Ishikawa (cell line): ENCODE measurements around the gene TSHB.

Source experiments
- CEBPB ChIP-seq: IDR thresholded peaks from 2 replicates; pipeline ENCODE4 v1.6.1; 2012
- CREB1 ChIP-seq: IDR thresholded peaks from 2 replicates; pipeline ENCODE4 v1.6.1; 2012; ENCODE audit warnings: low read depth
- EGR1 ChIP-seq: IDR thresholded peaks from 2 replicates; pipeline ENCODE4 v1.6.1; 2012
- EP300 ChIP-seq: IDR thresholded peaks from 2 replicates; pipeline ENCODE4 v1.6.1; 2012; ENCODE audit warnings: borderline replicate concordance
- FOXM1 ChIP-seq: IDR thresholded peaks from 2 replicates; pipeline ENCODE4 v1.6.1; 2012; ENCODE audit warnings: low read depth, borderline replicate concordance
- MAX ChIP-seq: IDR thresholded peaks from 2 replicates; pipeline ENCODE4 v1.6.1; 2012
- NFIC ChIP-seq: IDR thresholded peaks from 2 replicates; pipeline ENCODE4 v1.6.1; 2012
- RAD21 ChIP-seq: IDR thresholded peaks from 2 replicates; pipeline ENCODE4 v1.6.1; 2012; ENCODE audit warnings: low read depth
- REST ChIP-seq: IDR thresholded peaks from 2 replicates; pipeline ENCODE4 v1.6.1; 2012; ENCODE audit warnings: low read depth, mild to moderate bottlenecking
- TAF1 ChIP-seq: IDR thresholded peaks from 2 replicates; pipeline ENCODE4 v1.6.1; 2012; ENCODE audit warnings: low read depth, mild to moderate bottlenecking
- TCF12 ChIP-seq: IDR thresholded peaks from 2 replicates; pipeline ENCODE4 v1.6.1; 2012; ENCODE audit warnings: low read depth
- TEAD4 ChIP-seq: IDR thresholded peaks from 2 replicates; pipeline ENCODE4 v1.6.1; 2012
- USF1 ChIP-seq: IDR thresholded peaks from 2 replicates; pipeline ENCODE4 v1.6.1; 2012
- YY1 ChIP-seq: IDR thresholded peaks from 2 replicates; pipeline ENCODE4 v1.6.1; 2012; ENCODE audit warnings: low read depth
- ZBTB7A ChIP-seq: IDR thresholded peaks from 2 replicates; pipeline ENCODE4 v1.6.1; 2012; ENCODE audit warnings: low read depth

Gene TSHB

GRCh38 chr1:115071012-115071664, 41.5 kb downstream of the TSHB start:
- TF ChIP-seq EP300: no peak
- TF ChIP-seq MAX: no peak
- TF ChIP-seq FOXM1: no peak
- no peak for TF ChIP-seq EGR1
- TF ChIP-seq USF1: no peak
- no peak for TF ChIP-seq TCF12
- TF ChIP-seq CEBPB: no peak
- TF ChIP-seq CREB1: no peak
- no peak for TF ChIP-seq REST

GRCh38 chr1:115073298-115074087, 43.9 kb downstream of the TSHB start:
- TF ChIP-seq NFIC (no peak), TCF12 (no peak), EGR1 (no peak), USF1 (no peak), RAD21 (no peak), TAF1 (no peak), CREB1 (no peak), TEAD4 (no peak), ZBTB7A (no peak), EP300 (no peak), FOXM1 (no peak), YY1 (no peak), CEBPB (no peak), MAX (no peak)

- TF ChIP-seq USF1: no peak
- no peak for TF ChIP-seq MAX
- no peak for TF ChIP-seq EP300
- no peak for TF ChIP-seq ZBTB7A
- TF ChIP-seq REST: no peak
- TF ChIP-seq TEAD4: no peak
- TF ChIP-seq CEBPB: no peak
- TF ChIP-seq TAF1: no peak
- TF ChIP-seq CREB1: no peak
- TF ChIP-seq EGR1: no peak
- no peak for TF ChIP-seq YY1
- no peak for TF ChIP-seq FOXM1
- no peak for TF ChIP-seq TCF12
These were observed 45.4 kb downstream of the TSHB start for GRCh38 chr1:115074839-115075534.

- TF ChIP-seq TEAD4 (no peak), FOXM1 (no peak), NFIC (no peak), YY1 (no peak), RAD21 (no peak), CREB1 (no peak), TAF1 (no peak), EP300 (no peak), TCF12 (no peak), EGR1 (no peak), CEBPB (no peak)
These were observed 46.8 kb downstream of the TSHB start for GRCh38 chr1:115076384-115076915.
